Rectal smooth muscle tissue (tissue), 1 donor: ENCODE data around the gene TAOK2.

Source experiments
- H3K27ac ChIP-seq: one replicate; pipeline ENCODE4 v1.7.0; 2013; ENCODE audit warnings: low read depth, low read length, inconsistent platforms
- H3K27me3 ChIP-seq: one replicate; pipeline ENCODE4 v1.7.0; 2013; ENCODE audit warnings: low read length; ENCODE audit not compliant: control insufficient read depth, insufficient read depth
- H3K36me3 ChIP-seq: one replicate; pipeline ENCODE4 v1.7.0; 2013; ENCODE audit warnings: low read length; ENCODE audit not compliant: control insufficient read depth, insufficient read depth
- H3K4me1 ChIP-seq: one replicate; pipeline ENCODE4 v1.7.0; 2013; ENCODE audit warnings: low read length; ENCODE audit not compliant: control insufficient read depth, insufficient read depth
- H3K4me3 ChIP-seq: one replicate; pipeline ENCODE4 v1.7.0; 2013; ENCODE audit warnings: low read length
- H3K9ac ChIP-seq: one replicate; pipeline ENCODE4 v1.7.0; 2013; ENCODE audit warnings: low read length

The TAOK2 gene

DNA sequence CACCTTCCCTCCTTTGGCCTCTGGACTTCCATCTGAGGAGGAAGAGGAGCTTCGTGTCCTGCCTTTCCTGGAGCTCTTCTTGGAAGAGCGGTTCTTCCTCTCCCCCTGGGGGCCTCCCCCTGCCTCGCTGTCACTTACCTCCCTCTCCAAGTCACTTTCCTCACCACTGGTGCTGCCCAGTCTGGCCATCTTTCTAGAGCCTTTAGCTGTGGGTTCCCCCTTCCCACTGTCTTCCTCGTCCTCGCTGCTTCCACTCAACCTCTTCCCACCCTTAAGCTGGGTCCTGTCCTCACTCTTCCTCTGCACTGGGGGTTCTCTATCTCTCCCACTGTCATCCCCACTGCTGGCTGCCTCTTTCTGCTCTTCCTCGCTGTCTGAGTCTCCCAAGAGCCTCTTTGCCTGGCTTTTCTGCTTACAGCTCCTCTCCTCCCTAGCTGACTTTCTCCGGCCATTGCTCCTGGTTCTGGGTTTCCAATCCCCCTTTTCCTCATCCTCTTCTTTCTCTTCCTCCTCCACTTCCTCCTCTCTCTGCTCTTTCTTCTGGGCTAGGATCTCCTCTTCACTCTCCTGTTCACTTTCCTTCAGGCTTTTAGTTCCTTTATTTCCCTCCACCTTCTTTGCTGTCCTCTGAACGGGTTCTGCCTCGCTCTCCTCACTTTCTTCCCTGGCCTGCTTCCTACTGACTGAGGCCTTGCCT, 20.4 kb downstream of the TAOK2 start:
- no peaks in the 10 kb centered on the region for H3K27me3 ChIP-seq
- H3K36me3 ChIP-seq, result peaks cover 15% of the 10 kb centered on the region
- peaks cover 10% of the 10 kb centered on the region for H3K4me1 ChIP-seq
- no peak overlapping the region for H3K4me3 ChIP-seq
- no peak overlapping the region for H3K9ac ChIP-seq
- H3K27ac ChIP-seq, result no peak overlapping the region

GRCh38 chr16:29994600-29995323, 21.1 kb downstream of the TAOK2 start:
- Histone ChIP-seq H3K36me3 (peaks cover 9% of the 10 kb centered on the region), H3K27ac (peak overlapping the region; percentile 96), H3K9ac (peak overlapping the region; percentile 36)

GRCh38 chr16:29995324-29995910, 21.7 kb downstream of the TAOK2 start, which contains the start of gene HIRIP3:
HIRIP3 (minus strand) TSS chr16:29995617; CDS start chr16:29995605, 12 bp downstream.
- peak within 1 kb of the TSS; percentile 97 for H3K4me3 ChIP-seq
- H3K36me3 ChIP-seq, result peaks cover 11% of the 10 kb centered on the region
- peak within 1 kb of the TSS; percentile 92 for H3K9ac ChIP-seq
- peaks cover 10% of the 10 kb centered on the region for H3K4me1 ChIP-seq
- H3K27ac ChIP-seq, result peak within 1 kb of the TSS; percentile 96
- H3K27me3 ChIP-seq, result no peaks in the 10 kb centered on the region

More at GRCh38 chr16:29994600-29995323, 21.1 kb downstream of the TAOK2 start:
- Histone ChIP-seq H3K27me3 (no peaks in the 10 kb centered on the region), H3K4me3 (peak overlapping the region; percentile 97), H3K4me1 (peaks cover 10% of the 10 kb centered on the region)

DNA sequence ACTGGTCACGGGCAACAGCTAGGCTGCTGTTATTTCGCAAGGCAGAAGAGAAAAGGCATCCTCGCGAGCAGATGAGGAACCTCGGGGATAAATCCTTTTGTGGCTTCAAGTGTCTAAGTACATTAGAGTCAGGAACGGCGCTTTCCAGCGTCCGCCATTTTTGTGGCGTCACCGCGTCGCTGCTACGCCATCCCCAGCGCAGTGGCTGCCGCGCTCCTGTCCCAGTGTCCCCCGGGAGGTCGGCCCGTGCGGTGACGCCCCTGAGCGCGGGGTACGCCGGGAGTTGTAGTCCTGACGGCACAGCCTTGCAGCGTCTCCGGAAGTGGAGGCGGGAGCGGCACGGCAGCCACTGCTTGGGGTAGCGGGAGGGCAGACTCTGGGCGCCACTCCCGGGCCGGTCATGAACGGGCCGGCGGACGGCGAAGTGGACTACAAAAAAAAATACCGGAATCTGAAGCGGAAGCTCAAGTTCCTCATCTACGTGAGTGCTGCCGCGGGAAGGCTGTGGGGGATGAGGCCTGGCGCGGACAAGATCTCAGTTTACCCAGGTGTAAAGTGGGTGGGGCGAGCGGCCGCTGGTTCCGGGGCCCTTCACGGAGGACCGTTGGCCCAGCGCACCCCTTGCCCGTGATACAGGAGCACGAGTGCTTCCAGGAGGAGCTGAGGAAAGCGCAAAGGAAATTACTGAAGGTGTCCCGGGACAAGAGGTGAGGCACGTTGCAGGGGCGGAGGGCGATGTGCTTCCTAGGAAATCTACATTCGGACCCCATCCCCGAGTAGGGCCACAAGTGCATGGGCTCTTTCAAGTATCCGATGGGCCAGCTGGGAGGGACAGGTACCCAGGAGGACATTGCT, 22.5 kb downstream of the TAOK2 start, which contains the start of gene INO80E:
Gene INO80E (plus strand): TSS at position 331 of the 855 bp plus-strand sequence. CDS start 70 bp downstream, at position 401.
- Histone ChIP-seq H3K9ac (peak within 1 kb of the TSS; percentile 92), H3K36me3 (peaks cover 9% of the 10 kb centered on the region), H3K4me3 (peak within 1 kb of the TSS; percentile 97), H3K4me1 (peaks cover 10% of the 10 kb centered on the region), H3K27ac (peak within 1 kb of the TSS; percentile 96), H3K27me3 (no peaks in the 10 kb centered on the region)

- Histone ChIP-seq H3K27me3 (no peaks in the 10 kb centered on the region), H3K36me3 (peaks cover 10% of the 10 kb centered on the region), H3K4me1 (peaks cover 10% of the 10 kb centered on the region), H3K9ac (peak overlapping the region; percentile 92), H3K27ac (peak overlapping the region; percentile 96), H3K4me3 (peak overlapping the region; percentile 97)
Observed at GRCh38 chr16:29996766-29997250, 23.1 kb downstream of the TAOK2 start.

DNA sequence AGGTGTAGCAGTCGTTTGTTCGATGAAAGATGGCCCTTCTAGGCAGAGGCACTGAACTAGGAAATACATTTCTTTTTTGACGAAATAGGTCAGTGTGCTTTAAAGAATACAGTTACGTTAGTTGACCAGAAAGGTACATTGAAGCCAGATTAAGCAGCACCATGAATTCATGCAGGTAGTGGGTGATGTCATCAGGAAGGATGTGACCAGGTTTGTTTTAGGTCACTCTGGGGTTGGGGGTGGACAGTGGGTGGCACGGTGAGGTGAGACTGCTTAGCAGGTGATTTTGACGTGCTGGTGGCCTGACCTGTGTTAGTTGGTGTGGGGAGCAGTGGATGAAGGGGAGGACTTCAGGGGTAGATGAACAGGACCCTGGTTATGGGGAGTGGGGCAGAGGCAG, 25.9 kb downstream of the TAOK2 start:
- no peaks in the 10 kb centered on the region for H3K27me3 ChIP-seq
- H3K9ac ChIP-seq, result no peak overlapping the region
- H3K4me1 ChIP-seq, result peaks cover 9% of the 10 kb centered on the region
- H3K36me3 ChIP-seq, result peaks cover 7% of the 10 kb centered on the region
- no peak overlapping the region for H3K4me3 ChIP-seq
- no peak overlapping the region for H3K27ac ChIP-seq

DNA sequence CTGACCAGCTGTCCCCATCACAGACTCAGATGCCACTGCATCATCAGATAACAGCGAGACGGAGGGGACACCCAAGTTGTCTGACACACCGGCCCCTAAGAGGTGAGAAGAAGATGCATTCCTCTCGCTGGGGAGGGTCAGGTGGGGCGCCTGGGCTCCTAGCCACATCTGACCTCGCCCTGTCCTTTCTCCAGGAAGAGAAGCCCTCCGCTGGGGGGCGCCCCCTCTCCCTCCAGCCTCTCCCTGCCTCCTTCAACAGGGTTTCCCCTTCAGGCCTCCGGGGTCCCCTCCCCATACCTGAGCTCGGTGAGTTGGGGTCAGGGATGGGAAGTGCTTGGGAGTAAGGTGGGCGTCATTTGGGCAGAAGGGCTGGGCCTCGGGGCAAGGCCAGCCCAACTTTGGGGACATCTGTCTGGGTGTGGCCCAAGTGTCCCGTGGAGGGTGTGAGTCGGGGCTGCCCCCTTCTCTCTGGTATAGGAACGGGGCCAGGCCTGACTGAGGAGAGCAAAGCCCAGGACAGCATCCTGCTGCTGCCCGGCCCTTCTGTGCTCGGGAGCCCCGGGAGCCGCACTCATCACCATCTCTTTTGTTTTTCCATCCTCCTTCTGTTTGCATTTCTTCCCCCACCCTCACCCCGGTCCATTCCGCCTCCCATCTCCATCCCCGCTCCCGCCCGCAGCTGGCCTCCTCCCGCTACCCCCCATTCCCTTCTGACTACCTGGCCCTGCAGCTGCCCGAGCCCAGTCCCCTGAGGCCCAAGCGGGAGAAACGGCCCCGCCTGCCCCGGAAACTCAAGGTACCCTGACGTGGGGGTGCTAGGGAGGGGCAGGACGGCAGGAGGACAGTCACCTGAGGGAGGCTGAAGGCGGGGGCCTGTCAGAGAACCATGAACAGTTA, 27.3 kb downstream of the TAOK2 start:
- H3K4me3 ChIP-seq, result no peak overlapping the region
- peaks cover 7% of the 10 kb centered on the region for H3K36me3 ChIP-seq
- no peak overlapping the region for H3K9ac ChIP-seq
- peaks cover 7% of the 10 kb centered on the region for H3K4me1 ChIP-seq
- no peaks in the 10 kb centered on the region for H3K27me3 ChIP-seq
- H3K27ac ChIP-seq, result no peak overlapping the region

DNA sequence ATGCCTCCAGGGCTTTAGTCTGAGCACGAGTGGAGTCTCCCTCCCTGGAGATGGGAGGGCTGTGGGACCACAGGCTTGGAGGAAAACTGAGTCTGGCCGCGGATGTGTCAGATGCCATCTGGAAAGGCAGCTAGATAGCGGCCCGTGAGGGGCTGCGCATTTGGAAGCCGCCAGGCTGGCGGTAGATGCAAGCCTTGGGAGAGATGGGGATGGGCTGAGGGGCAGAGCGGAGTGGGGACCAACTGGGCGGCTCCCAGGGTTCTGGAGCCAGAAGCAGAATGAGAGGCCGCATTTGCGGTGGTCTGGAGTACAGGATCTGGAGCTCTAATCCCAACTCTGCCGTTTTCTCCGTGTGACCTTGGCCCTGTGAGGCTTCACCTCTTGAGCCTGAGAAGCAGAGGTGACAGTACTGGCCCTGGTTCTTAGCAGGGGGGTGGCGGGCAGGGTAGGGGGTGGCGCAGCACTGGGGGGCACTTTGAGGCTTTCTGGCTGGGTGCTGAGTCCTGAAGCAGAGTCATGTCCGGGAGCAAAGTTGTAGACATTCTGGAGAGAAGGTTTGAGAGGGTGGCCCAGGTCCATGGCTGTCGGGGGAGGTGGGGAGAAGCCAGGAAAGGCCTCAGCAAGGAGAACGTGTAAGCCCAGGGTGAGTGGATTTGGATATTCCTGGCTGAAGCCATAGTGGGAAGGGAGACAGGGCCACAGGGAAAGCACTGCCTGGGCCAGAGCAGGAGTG, 29.1 kb downstream of the TAOK2 start:
- peaks cover 7% of the 10 kb centered on the region for H3K36me3 ChIP-seq
- no peaks in the 10 kb centered on the region for H3K27me3 ChIP-seq
- no peak overlapping the region for H3K4me3 ChIP-seq
- no peaks in the 10 kb centered on the region for H3K4me1 ChIP-seq
- no peak overlapping the region for H3K27ac ChIP-seq
- H3K9ac ChIP-seq, result no peak overlapping the region

- Histone ChIP-seq H3K9ac (no peak overlapping the region), H3K4me3 (no peak overlapping the region), H3K27me3 (no peaks in the 10 kb centered on the region), H3K4me1 (no peaks in the 10 kb centered on the region), H3K27ac (no peak overlapping the region), H3K36me3 (peaks cover 7% of the 10 kb centered on the region)
Observed at GRCh38 chr16:30003670-30004423, 30.2 kb downstream of the TAOK2 start.

DNA sequence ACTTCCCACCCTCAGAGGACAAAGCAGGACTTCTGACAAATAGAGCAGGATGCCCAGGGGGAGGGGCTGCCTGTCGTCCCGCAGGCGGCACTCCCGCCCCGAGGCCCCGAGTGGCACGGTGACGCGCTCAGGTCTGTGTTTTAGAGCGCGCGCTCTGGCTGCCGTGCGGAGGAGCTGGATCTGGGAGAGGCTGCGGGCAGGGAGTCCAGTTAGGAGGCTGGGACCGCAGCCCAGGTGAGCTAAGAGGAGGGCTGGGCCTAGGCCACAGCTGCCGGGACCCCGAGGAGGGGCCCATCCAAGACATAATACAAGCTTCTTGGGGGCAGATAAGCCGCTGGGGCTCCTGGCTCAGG, 30.7 kb downstream of the TAOK2 start:
- Histone ChIP-seq H3K4me3 (no peak overlapping the region), H3K36me3 (peaks cover 7% of the 10 kb centered on the region), H3K9ac (no peak overlapping the region), H3K4me1 (no peaks in the 10 kb centered on the region), H3K27me3 (peaks cover 4% of the 10 kb centered on the region), H3K27ac (no peak overlapping the region)
